Measurements from ENCODE around the gene TRIM60.

DNA sequence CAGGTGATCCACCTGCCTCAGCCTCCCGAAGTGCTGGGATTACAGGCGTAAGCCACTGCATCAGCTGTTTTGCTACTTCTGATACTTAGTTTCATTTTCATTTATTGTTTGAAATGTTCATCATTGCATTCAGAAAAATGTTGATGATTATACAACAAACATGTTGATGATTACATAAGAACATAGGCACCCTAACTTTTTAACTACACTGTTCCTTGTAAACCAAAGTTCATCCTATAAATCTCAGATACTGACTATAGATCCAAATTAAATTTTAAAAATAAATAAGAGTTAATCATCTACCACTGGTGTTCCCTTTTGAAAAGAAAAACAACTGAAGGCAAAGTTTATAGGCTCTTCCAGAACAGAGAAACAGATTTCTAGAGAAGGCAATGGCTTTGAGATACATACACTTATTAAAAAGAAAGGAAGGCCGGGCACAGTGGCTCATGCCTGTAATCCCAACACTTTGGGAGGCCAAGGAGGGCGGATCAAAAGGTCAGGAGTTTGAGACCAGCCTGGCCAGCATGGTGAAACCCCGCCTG is 45.3 kb downstream of the TRIM60 start:
- TF ChIP-seq CTCF (IDR thresholded peaks at IDR 0.05; ENCODE audit: low read depth, low read length, poor library complexity, severe bottlenecking) = no peak
- no peak for TF ChIP-seq EZH2phosphoT487 (IDR thresholded peaks at IDR 0.05; ENCODE audit: borderline replicate concordance, low read length)

Measured in DOHH2 (cell line).